Suppressor macrophage treated with lipopolysaccharide for 1 hour (primary cell): ENCODE measurements around the gene WDR93.
A peak's percentile ranks its signal among the peaks of the same experiment; 100 is the strongest.
"Not testable (repeated sequence)": the region's sequence is repeated elsewhere in the genome, so short reads cannot be mapped to it uniquely, and the experiment has no call there.

Experiments used
- DNase-seq, 3 donors: peaks; one replicate each; pipeline ENCODE4 v3.0.0-alpha.2; 2020 to 2022

Gene WDR93

DNA sequence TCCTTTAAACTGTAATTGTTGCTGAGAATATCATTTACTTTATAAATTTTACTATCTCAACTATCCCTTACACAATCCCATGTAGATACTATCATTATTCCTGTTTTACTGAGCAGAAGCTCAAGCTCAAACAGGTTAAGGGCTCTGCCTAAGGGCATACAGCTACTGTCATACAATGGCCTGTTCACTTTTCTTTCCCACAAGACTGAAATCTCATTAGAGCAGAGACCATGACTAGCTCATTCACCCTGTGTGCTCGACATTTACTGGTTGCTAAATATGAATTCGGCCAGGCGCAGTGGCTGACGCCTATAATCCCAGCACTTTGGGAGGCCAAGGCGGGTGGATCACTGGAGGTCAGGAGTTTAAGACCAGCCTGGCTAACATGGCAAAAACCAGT is 83.9 kb downstream of the WDR93 start:
- no peak for DNase-seq

DNA sequence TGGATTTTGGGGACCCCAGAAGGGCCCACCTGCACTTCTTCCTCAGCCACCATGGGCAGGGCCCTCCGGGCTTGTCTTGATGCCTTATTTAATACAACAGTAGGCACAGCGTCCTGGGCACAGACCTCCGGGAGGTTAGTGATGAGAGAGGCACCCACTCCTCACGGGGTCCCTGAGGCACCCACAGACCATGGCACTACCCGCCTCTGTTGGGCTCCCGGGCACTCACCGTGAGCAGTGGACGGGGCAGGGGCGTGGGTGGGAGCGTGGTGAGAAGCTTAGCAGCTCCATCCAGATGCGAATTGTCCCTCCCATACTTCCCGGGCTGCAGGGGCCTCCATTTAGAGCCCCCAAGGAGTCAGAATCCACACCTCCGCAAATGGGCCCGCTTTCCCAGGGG is 85.2 kb downstream of the WDR93 start:
- DNase-seq = no peak

DNA sequence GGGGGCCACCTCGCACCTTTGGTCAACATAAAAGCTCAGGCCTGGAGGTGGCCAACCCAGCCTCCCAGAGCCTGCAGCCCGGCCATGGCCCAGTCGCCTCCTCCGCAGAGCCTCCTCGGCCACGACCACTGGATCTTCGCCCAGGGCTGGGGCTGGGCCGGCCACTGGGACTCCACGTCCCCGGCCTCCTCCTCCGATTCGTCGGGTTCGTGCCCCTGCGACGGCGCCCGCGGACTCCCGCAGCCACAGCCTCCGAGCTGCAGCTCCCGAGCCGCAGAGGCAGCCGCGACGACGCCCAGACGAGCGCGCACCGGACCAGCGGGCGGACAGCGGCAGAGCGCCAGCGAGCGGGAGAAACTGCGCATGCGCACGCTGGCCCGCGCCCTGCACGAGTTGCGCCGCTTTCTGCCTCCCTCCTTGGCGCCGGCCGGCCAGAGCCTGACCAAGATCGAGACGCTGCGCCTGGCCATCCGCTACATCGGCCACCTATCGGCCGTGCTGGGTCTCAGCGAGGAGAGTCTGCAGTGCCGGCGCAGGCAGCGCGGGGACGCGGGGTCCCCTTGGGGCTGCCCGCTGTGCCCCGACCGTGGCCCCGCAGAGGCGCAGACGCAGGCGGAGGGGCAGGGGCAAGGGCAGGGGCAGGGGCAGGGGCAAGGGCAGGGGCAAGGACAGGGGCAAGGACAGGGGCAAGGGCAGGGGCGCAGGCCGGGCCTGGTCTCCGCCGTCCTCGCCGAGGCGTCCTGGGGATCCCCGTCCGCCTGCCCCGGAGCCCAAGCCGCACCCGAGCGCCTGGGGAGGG is 85.9 kb downstream of the WDR93 start, which contains the start of gene MESP2:
Gene MESP2, plus strand, starts transcription at position 59 of the 799 bp plus-strand sequence. Its CDS starts 26 bp downstream, at position 85.
- peak; percentile 90 to 93 (median 91) for DNase-seq

DNA sequence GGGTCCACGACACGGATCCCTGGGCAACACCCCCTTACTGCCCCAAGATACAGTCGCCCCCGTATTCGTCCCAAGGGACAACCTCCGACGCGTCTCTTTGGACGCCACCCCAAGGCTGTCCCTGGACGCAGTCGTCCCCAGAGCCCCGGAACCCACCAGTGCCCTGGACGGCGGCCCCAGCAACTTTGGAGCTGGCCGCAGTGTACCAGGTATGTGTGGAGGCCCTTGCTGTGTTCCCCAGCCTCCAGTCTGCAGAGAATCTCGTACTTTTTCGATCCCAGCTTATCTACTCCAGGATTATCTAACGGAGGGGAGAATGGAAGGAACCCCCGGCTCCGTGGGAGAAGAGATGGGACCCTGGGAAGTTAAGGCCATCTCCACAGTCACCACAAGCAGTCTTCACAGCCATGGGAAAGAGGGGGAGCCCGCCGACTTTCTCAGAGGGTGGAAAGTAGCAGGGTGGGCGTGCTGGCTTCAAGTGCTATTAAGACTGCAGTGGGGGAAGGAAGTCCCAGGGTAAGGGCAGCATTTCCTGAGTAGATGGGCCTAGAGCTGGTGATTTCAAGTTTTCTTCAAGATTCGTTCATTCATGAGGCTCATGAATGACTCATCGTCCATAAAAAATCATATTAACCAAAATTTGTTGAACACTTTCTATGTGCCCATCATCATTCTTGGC is 86.6 kb downstream of the WDR93 start:
- DNase-seq = peak; percentile 32 to 40 (median 39)

DNA sequence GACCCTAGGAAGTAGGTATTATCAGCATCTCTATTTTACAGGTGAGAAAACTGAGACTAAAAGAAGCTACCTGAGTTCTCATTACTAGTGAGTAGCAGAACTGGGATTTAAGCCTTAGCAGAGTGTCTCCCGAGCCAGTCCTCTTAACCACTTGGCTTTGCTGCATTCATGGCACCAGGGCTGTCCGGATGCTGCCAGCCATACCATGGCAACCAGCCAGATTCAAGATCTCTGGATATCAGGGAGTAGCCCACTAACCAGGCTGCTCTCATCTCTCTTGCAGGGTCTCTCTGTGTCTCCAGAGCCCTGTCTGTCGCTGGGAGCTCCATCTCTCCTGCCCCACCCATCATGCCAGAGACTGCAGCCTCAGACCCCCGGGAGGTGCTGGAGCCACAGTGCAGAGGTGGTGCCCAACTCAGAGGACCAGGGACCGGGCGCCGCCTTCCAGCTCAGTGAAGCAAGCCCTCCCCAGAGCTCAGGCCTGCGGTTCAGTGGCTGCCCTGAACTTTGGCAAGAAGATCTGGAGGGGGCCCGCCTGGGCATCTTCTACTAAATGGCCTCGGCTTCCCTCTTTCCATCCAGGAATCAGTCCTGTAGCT is 87.3 kb downstream of the WDR93 start:
- DNase-seq = no peak

DNA sequence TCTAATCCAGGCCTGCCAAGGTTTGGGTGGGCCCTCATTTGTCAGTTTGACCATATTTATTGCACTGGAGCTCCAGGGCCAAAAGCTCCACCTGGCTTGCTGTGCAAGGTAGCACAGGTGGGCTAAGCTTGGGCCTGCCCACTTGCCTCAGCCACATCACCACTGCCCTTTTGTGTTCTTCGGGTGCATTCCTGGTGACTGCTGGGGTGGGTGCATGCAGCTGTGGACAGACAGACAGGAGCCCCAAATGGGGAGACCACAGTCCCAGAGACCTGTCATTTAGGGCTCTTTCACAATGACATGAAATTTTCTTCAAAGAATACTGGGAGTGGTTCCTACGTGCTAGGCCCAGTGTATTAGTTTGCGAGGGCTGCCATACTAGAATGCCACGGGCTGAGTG is 88.2 kb downstream of the WDR93 start:
- DNase-seq = no peak

DNA sequence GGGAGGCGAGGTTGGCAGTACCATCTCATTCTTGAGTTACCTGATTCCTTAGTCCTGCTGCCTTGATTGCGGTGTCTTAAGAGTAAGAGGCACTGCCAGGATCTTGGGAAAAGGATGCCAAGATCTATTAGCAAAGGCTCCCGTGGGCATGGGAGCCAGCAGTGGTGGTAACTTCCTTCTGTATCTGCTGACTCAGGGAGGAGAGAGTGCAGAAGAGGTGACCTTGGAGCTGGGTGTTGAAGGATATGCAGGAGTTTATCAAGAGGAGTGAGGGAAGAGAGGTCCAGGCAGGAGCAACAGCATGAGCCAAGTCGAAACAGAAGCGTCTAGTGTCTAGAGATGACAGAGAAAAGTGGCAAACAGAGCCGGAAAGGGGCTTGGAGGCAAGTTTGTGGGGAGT is 90.0 kb downstream of the WDR93 start:
- DNase-seq = no peak

DNA sequence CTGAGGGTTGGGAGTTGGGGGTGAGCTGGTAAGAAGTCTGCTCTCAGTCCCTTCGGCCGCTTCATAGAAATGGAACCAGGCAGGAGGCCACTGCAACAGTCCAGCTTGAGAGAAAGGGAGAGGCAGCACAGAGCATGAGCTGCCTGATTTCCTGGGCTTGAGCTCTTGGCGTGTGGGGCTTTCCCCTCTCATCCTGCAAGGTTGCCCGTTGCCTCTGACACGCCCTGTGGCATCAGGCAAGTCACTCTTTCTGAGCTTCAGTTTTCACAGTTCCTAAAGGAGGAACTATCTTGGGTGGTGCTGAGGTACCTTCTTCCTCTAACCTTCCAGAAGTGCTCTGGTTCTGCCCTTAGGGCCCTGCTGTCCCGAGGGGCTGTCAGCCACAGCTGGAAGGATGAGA is 90.4 kb downstream of the WDR93 start:
- peak; percentile 91 to 94 (median 91) for DNase-seq

DNA sequence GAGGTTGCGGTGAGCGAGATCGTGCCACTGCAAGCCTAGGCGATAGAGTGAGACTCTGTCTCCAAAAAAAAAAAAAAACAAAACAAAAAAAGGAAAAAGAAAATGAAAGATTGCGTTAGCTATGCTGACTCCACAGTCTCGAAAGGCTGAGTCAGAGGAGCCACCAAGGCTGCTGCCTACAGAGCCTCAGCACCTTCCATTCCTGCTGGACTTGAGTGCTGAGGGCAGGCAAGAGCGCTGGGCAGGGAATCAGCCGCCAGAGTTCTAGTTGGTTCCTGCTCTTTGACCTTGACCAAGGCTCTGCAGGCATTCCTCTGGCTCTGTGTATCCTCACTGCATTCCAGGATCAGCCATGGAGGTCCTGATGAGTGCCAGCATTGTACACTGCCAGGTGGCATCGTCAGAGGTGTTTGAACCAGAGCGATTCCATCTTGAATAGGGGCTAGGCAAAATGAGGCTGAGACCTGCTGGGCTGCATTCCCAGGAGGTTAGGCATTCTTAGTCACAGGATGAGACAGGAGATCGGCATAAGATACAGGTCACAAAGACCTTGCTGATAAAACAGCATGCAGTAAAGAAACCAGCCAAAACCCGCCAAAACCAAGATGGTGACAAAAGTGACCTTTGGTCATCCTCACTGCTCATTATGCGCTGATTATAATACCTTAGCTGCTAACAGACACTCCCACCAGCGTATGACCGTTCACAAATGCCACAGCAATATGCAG is 91.4 kb downstream of the WDR93 start:
- peak; percentile 86 to 92 (median 89) for DNase-seq

DNA sequence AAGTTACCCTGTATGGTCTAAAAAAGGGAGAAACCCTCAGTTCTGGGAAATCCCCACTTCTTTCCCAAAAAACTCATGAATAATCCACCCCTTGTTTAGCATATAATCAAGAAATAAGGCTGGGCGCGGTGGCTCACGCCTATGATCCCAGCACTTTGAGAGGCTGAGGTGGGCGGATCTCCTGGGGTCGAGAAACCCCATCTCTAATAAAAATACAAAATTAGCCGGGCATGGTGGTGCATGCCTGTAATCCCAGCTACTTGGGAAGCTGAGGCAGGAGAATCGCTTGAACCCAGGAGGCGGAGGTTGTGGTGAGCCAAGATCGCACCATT is 92.0 kb downstream of the WDR93 start:
- DNase-seq = peak; percentile 90 to 97 (median 95)

DNA sequence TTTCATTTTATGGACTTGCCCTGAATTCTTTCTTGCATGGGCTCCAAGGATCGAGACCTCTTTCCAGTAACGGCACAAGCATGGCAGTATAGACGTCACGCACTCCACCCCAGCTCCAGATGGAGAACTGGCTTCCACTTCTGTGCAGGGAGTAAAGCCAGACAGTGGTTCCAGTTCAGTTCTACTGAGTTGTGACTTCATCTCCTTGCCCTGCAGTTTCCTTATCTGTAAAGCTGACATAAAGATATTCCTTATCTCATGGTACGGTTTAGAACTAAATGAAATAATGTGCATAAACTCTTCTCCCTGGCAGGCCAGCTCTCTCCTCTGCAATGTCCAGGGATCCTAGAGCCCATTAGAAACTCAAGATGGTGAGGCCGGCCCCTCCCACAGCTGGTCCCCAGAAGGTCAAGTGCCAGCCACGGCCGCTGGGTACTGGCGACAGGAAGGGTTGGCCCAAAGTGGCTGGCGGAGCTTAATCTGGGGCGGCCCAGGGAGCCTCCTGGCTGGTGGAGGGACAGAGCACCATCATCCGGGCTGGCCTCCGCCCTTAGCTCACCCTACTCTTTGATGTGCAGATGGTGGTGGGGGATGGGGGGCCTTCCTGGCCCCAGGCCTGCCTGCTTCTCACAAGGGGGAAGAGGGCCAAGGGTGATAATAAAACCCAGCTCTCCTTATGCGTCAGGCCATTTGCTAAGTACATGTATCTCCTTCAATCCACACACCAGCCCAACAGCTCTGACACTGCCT is 92.7 kb downstream of the WDR93 start:
- DNase-seq = no peak

DNA sequence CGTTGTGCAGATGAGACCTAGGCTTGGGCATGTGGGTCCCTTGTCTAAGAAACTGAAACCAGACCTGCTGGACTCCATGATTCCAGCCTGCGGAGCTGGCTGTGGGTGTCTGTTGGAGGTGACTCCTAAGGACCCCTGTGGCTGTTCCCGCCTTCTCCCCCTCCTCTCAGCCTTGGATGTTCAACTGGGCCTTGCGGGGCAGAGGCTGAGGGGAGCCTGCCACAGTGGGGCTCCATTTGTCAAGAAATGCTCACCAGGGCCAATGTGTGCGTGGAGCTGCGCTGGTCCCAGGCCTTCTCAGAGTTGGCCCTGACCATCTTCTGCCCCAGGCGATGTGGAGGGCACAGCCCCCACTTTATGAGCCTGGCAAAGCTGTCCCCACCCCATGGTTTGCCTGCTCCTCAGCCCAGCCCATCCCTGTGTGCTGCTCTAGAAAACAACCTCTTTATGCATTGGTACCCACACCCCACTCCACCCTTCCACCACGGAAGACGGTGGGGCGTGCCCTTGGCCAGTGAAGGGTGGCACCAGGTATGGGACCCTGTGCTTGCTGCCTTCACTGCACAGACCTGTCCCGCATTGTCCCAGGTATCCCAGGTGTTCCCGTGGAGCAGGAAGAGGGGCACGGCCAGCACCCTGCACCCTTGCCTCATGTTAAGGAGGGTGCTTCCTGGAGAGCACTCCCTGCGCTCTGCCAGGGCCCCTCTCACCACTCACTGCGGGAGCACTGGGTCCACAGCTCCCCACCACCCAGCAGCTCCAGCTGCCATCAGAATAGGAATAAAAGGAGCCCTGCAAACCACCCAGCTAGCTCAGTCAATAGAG is 93.5 kb downstream of the WDR93 start:
- DNase-seq = no peak

DNA sequence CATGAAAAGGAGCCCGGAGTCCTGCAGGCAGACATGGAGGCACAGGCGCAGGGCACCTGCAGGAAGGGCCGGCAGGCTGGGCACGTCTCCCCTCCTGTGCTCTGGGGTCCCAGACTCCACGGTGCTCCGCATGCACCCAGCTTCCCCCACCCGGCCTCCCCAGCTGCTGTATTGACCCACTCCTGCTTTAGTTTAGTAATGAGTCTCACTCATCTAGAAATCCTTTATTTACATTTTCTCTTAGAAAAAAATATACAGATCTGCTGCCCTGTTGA is 94.0 kb downstream of the WDR93 start:
- DNase-seq = no peak

DNA sequence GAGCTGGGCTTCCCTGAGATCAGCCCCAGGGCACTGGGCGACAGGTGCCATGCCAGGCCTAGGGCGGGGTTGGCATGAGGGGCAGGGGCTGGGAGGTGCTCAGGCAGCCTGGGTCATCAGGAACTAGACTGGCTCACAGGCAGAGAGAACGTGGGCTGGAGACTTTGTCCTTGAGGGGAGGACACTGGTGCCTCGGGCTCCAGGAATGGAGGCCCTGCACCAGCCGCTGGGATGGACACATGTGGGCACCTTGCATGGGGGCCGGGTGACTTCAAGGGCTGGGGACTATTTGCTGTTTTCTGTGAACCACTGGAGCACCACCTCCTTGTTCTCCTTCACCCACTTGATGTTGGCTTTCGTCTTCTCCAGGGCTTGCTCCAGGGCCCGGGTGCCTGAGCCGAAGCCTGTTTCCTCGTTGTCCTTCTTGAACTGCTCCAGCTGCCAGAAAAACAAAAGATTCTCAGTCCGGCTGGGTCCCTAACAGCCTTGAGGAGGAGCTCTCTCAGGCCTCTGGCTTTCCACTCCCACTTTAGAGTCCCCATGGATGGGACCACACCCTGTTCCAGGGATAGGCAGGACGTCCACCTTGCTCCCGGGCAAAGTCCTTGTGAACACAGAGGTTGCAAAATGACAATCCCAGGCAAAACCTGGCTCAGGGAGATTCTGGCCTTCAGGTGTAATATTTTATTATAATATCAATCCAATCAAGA is 94.6 kb downstream of the WDR93 start:
- no peak for DNase-seq

DNA sequence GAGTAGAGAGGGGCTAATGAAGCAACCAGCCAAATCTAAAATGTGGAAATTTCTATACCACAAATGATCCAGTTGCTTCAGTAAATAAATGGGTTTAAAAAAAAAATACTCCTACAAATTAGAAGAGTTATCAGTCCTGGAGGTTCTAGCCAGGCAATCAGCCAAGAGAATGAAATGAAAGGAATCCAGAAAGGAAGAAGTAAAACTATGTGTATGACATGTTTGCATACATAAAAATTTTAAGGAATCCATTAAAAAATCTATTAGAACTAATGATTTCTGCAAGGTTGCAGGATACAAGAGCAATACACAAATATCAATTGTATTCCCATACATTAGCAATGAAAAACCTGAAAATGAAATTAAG is 95.1 kb downstream of the WDR93 start:
- DNase-seq = no peak

DNA sequence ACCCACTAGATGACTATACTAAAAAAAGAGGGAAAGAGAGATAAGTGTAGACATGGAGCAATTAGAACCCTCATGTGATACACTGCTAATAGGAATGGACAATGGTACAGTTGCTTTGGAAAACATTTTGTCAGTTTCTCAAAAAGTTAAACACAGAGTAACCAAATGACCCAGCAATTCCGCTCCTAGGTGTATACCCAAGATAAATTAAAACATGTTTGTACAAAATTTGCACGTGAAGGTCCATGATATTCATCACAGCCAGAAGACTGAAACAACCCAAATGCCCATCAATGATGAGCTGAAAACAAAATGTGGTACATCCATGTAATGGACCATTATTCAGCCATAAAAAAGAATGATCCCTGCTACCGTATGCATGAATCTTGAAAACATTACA is 97.3 kb downstream of the WDR93 start:
- no peak for DNase-seq

DNA sequence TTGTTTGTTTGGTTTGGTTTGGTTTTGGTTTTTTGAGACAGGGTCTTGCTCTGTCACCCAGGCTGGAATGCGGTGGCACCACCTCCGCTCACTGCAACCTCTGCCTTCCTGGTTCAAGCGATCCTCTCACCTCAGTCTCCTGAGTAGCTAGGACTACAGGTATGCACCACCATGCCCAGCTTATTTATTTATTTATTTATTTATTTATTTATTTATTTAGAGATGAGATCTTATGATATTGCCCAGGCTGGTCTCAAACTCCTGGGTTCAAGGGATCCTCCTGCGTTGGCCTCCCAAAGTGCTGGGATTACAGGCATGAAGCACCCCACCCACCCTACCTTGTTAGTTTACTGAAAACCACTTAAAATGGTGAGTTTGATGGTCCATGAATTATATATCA is 98.0 kb downstream of the WDR93 start:
- not testable (repeated sequence) for DNase-seq

DNA sequence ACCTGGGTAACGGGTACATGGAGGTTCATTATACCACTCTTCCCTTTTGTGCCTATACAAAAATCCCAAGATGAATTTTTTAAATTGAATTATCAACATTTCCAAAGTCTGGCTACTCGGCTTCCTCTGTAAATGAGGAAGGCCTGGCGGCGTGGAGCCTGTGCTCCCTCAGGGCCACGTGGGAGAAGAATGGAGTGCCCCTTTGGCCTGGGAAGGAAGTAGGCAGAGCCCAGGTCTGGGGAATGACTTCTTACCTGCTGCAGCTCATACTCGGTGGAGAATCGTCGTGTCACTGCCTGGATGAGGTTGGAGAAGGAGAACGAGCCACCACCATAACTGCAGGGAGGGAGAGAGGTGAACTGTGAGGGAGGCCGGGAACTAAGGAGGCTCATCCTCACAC is 99.6 kb downstream of the WDR93 start:
- DNase-seq = no peak

DNA sequence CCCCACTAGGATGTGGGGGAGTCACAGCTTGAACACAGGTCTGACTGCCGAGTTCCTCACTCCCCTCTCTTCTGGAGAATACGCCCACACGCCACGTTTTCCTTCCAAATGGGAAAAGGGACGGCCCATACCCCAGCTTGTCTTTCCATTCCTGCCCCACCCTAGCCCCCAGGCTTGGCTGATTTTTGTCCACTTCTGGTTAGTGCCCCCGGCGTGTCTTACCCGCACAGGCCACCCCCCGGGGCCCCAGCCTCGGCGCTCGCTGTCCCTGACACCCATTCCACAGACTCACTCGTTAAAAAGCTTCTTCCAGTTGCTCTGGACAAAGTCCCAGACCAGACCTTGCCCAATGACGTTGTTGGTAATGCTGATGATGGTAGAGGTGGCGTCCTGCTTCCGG is 100.0 kb downstream of the WDR93 start:
- no peak for DNase-seq

DNA sequence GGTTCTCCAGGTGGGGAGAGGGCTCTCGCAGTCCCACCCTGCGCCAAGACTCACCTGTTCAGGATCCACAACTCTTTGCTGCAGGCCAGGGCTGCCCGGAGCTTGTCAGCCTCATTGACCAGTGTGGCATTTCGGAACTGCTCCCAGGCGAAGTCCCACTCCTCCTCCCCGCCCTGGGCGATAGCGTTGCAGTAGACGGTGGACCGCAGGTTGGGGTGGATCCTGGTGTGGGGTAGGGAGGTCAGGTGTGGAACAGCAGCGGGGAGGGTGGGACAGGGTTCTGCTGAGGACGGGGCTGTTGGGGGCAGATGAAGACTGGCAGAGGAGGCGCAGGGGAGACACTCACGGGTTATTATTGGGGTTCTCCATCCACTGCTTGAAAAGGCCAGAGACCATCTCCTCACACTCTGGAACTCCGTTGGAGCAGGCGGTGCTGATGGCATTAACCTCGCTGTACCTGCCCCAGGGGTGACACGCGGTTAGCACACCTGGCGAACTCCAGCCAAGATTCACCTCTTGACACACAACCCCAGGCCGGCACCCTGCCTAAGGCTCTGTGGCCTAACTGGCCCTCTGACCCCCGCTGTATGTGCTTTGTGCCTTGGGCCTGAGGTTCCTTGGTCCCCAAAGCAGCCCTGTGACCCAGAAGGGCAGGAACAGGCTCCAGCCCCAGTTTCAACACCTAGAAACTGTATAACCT is 101.6 kb downstream of the WDR93 start:
- no peak for DNase-seq
